Measurements from ENCODE around the gene CD4. TPM values are rescaled to one million over a fixed set of nuclear protein-coding genes. Genes with fewer than 3 reads are reported as not detected.

CD4 gene
- total and polyA plus RNA-seq, 2 donors (not counting 3 experiments of a cell fraction or from before 2014, with no cell fraction given) = not detected

GRCh38 chr12:6840761-6841515 is 51.6 kb downstream of the CD4 start, which contains the start of gene GNB3:
GNB3 (plus strand) TSS chr12:6840925; CDS start chr12:6841288, 363 bp downstream.
- no peak for FAIRE-seq
- CTCF ChIA-PET = interaction anchor here (0.9 to 2.2 kb wide), 4 partner anchors 10 to 221 kb away, joined by 3 to 9 read pairs (median 3); partner anchors contain the start of genes CDCA3 and MLF2
- Histone ChIP-seq H3K4me3 (replicated peaks in 1 of 3; ENCODE audit: insufficient read depth in 1 of 3, low read depth in 1 of 3, low read length in 3 of 3) (no peak within 1 kb of the TSS), H4K20me1 (replicated peaks; ENCODE audit: control insufficient read depth, extremely low read depth, insufficient read depth, low read length) (no peaks in the 10 kb centered on the region), H3K9me1 (replicated peaks; ENCODE audit: control insufficient read depth, extremely low read depth, insufficient read depth, low read length) (no peaks in the 10 kb centered on the region), H3K4me2 (ENCODE audit: insufficient read depth, low read length) (no peak within 1 kb of the TSS), H3K36me3 (ENCODE audit: control insufficient read depth in 2 of 2, extremely low read depth in 1 of 2, insufficient read depth in 2 of 2, low read length in 2 of 2) (peaks cover 5 to 70% of the 10 kb centered on the region in 2 experiments), H2AFZ (ENCODE audit: low read depth, low read length) (no peak within 1 kb of the TSS), H3K79me2 (ENCODE audit: control insufficient read depth, insufficient read depth, low read length) (no peaks in the 10 kb centered on the region), H3K9ac (replicated peaks; ENCODE audit: extremely low read depth, insufficient read depth, low read length) (no peak within 1 kb of the TSS), H3K9me3 (replicated peaks; ENCODE audit: control insufficient read depth, insufficient read depth, low read length) (no peaks in the 10 kb centered on the region), H3K27me3 (ENCODE audit: control insufficient read depth in 2 of 2, insufficient read depth in 2 of 2, low read length in 2 of 2) (no peaks in the 10 kb centered on the region), H3K27ac (ENCODE audit: insufficient read depth, low read depth, low read length) (no peak within 1 kb of the TSS), H3K4me1 (ENCODE audit: control insufficient read depth, extremely low read depth, insufficient read depth, low read length) (no peaks in the 10 kb centered on the region)
- no peak for DNase-seq (ENCODE audit: low read depth, low spot score)
- TF ChIP-seq POLR2AphosphoS5 (IDR thresholded peaks at IDR 0.05; ENCODE audit: insufficient read depth, low read depth, low read length) (no peak), POLR2A (IDR thresholded peaks at IDR 0.05; ENCODE audit: low read depth, low read length) (no peak), EZH2 (IDR thresholded peaks at IDR 0.05; ENCODE audit: borderline replicate concordance, low read depth, low read length, severe bottlenecking) (no peak), MYC (IDR thresholded peaks at IDR 0.05; ENCODE audit: low read depth, low read length) (no peak), JUN (IDR thresholded peaks at IDR 0.05; ENCODE audit: borderline replicate concordance, insufficient read depth, insufficient read length, low read depth) (no peak), CTCF (IDR thresholded peaks at IDR 0.05; ENCODE audit: extremely low read depth in 1 of 2, insufficient read depth in 1 of 2, low read depth in 1 of 2, low read length in 2 of 2) (no peak), FOS (IDR thresholded peaks at IDR 0.05; ENCODE audit: borderline replicate concordance, insufficient read depth, low read length) (no peak), MAX (IDR thresholded peaks at IDR 0.05; ENCODE audit: insufficient read depth, insufficient read length) (no peak), GATA2 (IDR thresholded peaks at IDR 0.05; ENCODE audit: insufficient read depth, insufficient read length, low read depth, low read length) (no peak)
- dilution Hi-C loops (cut with MboI; ENCODE audit: extremely low pct_ligation_motif_present, low sequenced_read_pairs) (no loop called here), intact Hi-C loops (cut with micrococcal nuclease) (no loop called here)
- POLR2A ChIA-PET = interaction anchor here (1.3 kb wide), 1 partner anchor 89 kb away, joined by 3 read pairs; no protein-coding TSS in a partner anchor
- BruUV-seq (replicated peaks) = no TSS peak
